ENCODE measurements around the gene UQCC5.

The UQCC5 gene

GRCh38 chr3:52536369-52537164, at the start of gene UQCC5:
TSS of gene UQCC5 (plus strand) at chr3:52536605. CDS start at chr3:52536756, 151 bp downstream.
- peak; percentile 99 for DNase-seq (ENCODE audit: low read depth)

- no peak for DNase-seq (ENCODE audit: low read depth)
These were observed 49.2 kb upstream of the UQCC5 start for GRCh38 chr3:52487050-52487787.

- DNase-seq (ENCODE audit: low read depth): no peak
These were observed 48.4 kb upstream of the UQCC5 start for GRCh38 chr3:52487788-52488691.

- no peak for DNase-seq (ENCODE audit: low read depth)
These were observed 47.7 kb upstream of the UQCC5 start for GRCh38 chr3:52488746-52489145.

GRCh38 chr3:52489453-52489852, 47.0 kb upstream of the UQCC5 start:
- no peak for DNase-seq (ENCODE audit: low read depth)

GRCh38 chr3:52490035-52490938, 46.1 kb upstream of the UQCC5 start:
- DNase-seq (ENCODE audit: low read depth): no peak

- DNase-seq (ENCODE audit: low read depth): no peak
These were observed 45.4 kb upstream of the UQCC5 start for GRCh38 chr3:52490939-52491526.

- no peak for DNase-seq (ENCODE audit: low read depth)
These were observed 44.3 kb upstream of the UQCC5 start for GRCh38 chr3:52492059-52492458.

- no peak for DNase-seq (ENCODE audit: low read depth)
These were observed 43.0 kb upstream of the UQCC5 start for GRCh38 chr3:52493232-52494017.

- DNase-seq (ENCODE audit: low read depth): no peak
These were observed 42.0 kb upstream of the UQCC5 start for GRCh38 chr3:52494445-52494844.

GRCh38 chr3:52494886-52495495, 41.4 kb upstream of the UQCC5 start, which contains the start of gene STAB1:
TSS of gene STAB1 (plus strand) at chr3:52495338. CDS start at chr3:52495414, 76 bp downstream.
- DNase-seq (ENCODE audit: low read depth): no peak

GRCh38 chr3:52495777-52496602, 40.4 kb upstream of the UQCC5 start:
- DNase-seq (ENCODE audit: low read depth): no peak

GRCh38 chr3:52498137-52499054, 38.0 kb upstream of the UQCC5 start:
- no peak for DNase-seq (ENCODE audit: low read depth)

- no peak for DNase-seq (ENCODE audit: low read depth)
These were observed 35.4 kb upstream of the UQCC5 start for GRCh38 chr3:52501046-52501445.

- no peak for DNase-seq (ENCODE audit: low read depth)
These were observed 34.4 kb upstream of the UQCC5 start for GRCh38 chr3:52502001-52502400.

- DNase-seq (ENCODE audit: low read depth): no peak
These were observed 33.5 kb upstream of the UQCC5 start for GRCh38 chr3:52502808-52503350.

- DNase-seq (ENCODE audit: low read depth): no peak
These were observed 32.5 kb upstream of the UQCC5 start for GRCh38 chr3:52503788-52504424.
